Adrenal gland (tissue), 12 donors: ENCODE measurements around the gene PAWR. TPM values are rescaled to one million over a fixed set of nuclear protein-coding genes. Genes with fewer than 3 reads are reported as not detected.
"Not testable (repeated sequence)": the region's sequence is repeated elsewhere in the genome, so short reads cannot be mapped to it uniquely, and the experiment has no call there.

ENCODE experiments used
- DNase-seq, 7 donors: peaks; one replicate each; pipeline ENCODE4 v3.0.0-alpha.2; 2019 to 2020
- H3K27ac ChIP-seq, 5 donors: fragments of 200-600 bp; sonication (generic) in 4 of 5; 1 replicate in 3 of 5; 2 replicates in 2 of 5; pipeline versions ENCODE4 v1.5.1 to v1.8.0; 2016 to 2020; ENCODE audit warnings: mild to moderate bottlenecking in 1 of 5
- H3K27me3 ChIP-seq: fragments of 200-600 bp; 2 replicates; pipeline ENCODE4 v1.8.0; 2021
- H3K36me3 ChIP-seq, 2 donors: fragments of 200-600 bp; replicated peaks in 1 of 2; 1 replicate in 1 of 2; 2 replicates in 1 of 2; pipeline versions ENCODE4 v1.5.1 to v1.8.0; 2018 to 2022
- H3K4me1 ChIP-seq, 2 donors: fragments of 200-600 bp; replicated peaks in 1 of 2; 1 replicate in 1 of 2; 2 replicates in 1 of 2; pipeline versions ENCODE4 v1.5.1 to v1.8.0; 2018 to 2021
- H3K4me3 ChIP-seq, 4 donors: fragments of 200-600 bp; sonication (generic) in 3 of 4; one replicate each; pipeline ENCODE4 v1.5.1; 2016 to 2018
- H3K9me3 ChIP-seq, 3 donors: fragments of 200-600 bp; sonication (generic) in 1 of 3; replicated peaks in 1 of 3; 1 replicate in 2 of 3; 2 replicates in 1 of 3; pipeline versions ENCODE4 v1.5.1 to v1.8.0; 2016 to 2021
- CTCF ChIP-seq, 6 experiments: fragments of 450-650 bp in 4 of 6; fragments of 200-600 bp in 2 of 6; sonication (generic) in 1 of 6; IDR thresholded peaks; 1 replicate in 5 of 6; 2 replicates in 1 of 6; pipeline versions ENCODE4 v1.5.1 to v1.8.0; 2016 to 2021; ENCODE audit warnings: antibody characterized with exemption in 6 of 6, mild to moderate bottlenecking in 2 of 6, moderate library complexity in 1 of 6
- POLR2A ChIP-seq, 2 donors: fragments of 450-650 bp; IDR thresholded peaks; one replicate each; pipeline ENCODE4 v1.6.1; 2017; ENCODE audit warnings: antibody characterized with exemption in 2 of 2, mild to moderate bottlenecking in 2 of 2, moderate library complexity in 1 of 2
- WGBS, 4 donors: extraction: QIAGEN DNeasy Blood & Tissue Kit in 2 of 4; methylation state at CpG; one replicate each; pipeline versions ENCODE4 v1.1.5 to v1.1.7; 2013 to 2017; 5-methylcytosine and 5-hydroxymethylcytosine counted together
- intact Hi-C, 2 donors: fragments of 100-400 bp; cut with DNase I; formaldehyde crosslinking; loops; one replicate each; pipeline versions ENCODE4 v1.14.1 to v1.15.0; 2022 to 2023
- polyA plus RNA-seq, 3 donors: library from polyadenylated mRNA; stranded (reverse); fragments of 200-250 nt in 2 of 3; fragments of 350-450 nt in 1 of 3; fragmentation: Illumina TruSeq in 1 of 3; extraction: RNeasy Lipid Tissue Mini Kit (QIAGEN cat#74804) in 1 of 3; gene quantifications; one replicate each; pipeline ENCODE4 v1.2.3, GENCODE V29; 2013 to 2014
- total RNA-seq, 9 donors: library from RNA; depleted of rRNA in 4 of 9; stranded (reverse); fragments of >200 nt in 4 of 9; fragments of 120-200 nt in 1 of 9; fragmentation: NEBNext Ultra II Directional in 1 of 9; extraction: Animal tissue kit (Norgen Biotek cat#: 25700) in 1 of 9; gene quantifications; one replicate each; pipeline versions ENCODE4 v1.1.0 to v1.2.4, GENCODE V29; 2013 to 2023
- donor health status: healthy with polysubstance abuse.
- donor health status: Bipolar disorder and iron deficiency.
- donor health status: DM: yes; HTN: yes; CAD: no.
- donor health status: DM: no; HTN: no; CAD: no.
- donor health status: DM: no; HTN: no; CAD: no.
- donor health status: DM: yes; HTN: yes; CAD: no.

The PAWR gene
- total and polyA plus RNA-seq, 12 donors = 8.5 to 63.7 (median 24.6) TPM

DNA sequence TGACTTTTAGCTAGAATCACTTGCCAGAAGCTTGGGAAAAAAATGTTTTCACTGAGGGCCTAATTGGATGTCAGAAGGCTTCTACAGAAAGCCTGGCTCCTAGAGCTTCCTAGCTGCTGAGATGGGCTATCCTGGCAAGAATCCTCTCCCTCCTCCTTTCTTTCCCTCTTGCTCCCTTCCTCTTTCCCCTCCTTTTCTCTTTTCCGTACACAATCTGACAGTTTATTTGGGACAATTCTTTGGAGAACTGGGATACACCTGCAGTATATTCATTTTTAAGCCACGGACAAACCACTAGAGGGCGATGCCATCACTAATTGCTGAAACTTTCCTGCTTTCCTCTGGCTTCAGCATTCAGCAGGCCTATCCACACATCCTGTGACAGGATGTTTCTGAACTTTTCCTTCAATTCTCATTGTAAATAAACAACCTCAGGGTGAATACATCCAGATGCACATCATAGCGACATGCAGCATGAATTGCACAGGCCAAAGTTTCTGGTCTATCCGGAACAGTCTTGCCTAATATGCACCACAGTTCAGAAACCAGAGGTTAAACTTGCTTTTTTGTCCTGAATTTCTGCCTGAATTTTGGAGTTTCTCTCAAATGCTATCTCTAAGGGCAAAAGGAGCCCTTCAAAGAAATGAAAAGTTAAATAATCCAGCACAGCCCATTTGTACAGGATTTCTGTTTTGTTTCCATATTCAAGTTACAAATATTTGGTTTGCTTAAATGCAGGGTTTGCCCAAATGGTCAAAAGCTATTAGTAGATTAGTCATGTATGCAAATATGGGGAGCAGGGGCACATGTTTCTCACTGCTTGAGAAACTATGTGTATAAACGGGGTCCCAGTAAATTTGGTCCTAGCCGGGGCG is 142.8 kb downstream of the PAWR start:
- DNase-seq = peak; percentile 35 to 76 (median 57)

DNA sequence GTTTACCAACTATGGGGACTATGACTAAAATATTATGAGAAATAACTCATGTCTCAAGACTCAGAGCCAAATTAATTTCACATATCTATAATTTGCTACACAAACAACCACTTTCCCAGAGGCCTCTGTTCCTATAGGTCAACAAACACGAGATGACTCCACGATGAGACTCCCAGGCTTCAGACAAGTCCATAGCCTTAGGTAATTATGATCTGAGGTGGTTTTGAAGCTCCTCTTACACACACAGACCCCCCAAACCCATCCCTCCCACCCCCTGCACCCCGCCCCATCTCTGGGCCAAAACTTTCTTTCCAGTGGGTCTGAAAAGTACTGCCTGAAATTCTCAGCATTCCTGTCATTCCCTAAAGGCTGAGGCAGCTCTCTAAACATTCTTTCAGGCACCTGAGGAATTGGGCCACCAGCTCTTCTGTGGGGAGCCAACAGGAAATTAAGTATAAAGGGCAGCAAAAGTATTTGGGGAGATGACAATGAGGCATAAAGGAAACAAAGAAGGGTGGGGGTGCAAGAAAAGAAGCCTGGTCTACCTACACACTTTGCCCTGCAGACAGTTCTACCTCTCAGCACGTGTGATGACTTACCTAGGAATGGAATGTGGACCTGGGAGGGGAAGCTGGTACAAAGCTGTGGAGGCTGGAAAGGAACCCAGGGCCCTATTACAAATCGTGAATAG is 143.6 kb downstream of the PAWR start:
- Histone ChIP-seq H3K4me1 (peaks cover 0 to 5% of the 10 kb centered on the region in 2 donors), H3K4me3 (no peak overlapping the region), H3K9me3 (no peaks in the 10 kb centered on the region), H3K36me3 (no peaks in the 10 kb centered on the region), H3K27me3 (no peaks in the 10 kb centered on the region), H3K27ac (peak overlapping the region in 1 of 5 donors; percentile 47)
- no peak for DNase-seq
- 50 to 57% (median 51%) methylated on average over 5 of the region's 5 CpGs for WGBS, 4 donors
- intact Hi-C loops = loop anchor here in 1 of 2 donors (5.0 kb wide), 1 partner anchor 190 kb away; no protein-coding TSS in a partner anchor
- TF ChIP-seq POLR2A (IDR thresholded peaks at IDR 0.05) (no peak), CTCF (IDR thresholded peaks at IDR 0.05) (no peak)

More for the DNA sequence above, 142.8 kb downstream of the PAWR start:
- H3K27me3 ChIP-seq = no peaks in the 10 kb centered on the region
- H3K4me1 ChIP-seq = peaks cover 0 to 5% of the 10 kb centered on the region in 2 donors
- H3K27ac ChIP-seq = peak overlapping the region in 1 of 5 donors; percentile 47
- TF ChIP-seq POLR2A (IDR thresholded peaks at IDR 0.05) (no peak), CTCF (IDR thresholded peaks at IDR 0.05) (peak; percentile 63 to 71 (median 70))
- intact Hi-C loops = loop anchor here in 1 of 2 donors (5.0 kb wide), 1 partner anchor 189 kb away; no protein-coding TSS in a partner anchor
- peaks cover 0 to 4% of the 10 kb centered on the region in 2 donors for H3K36me3 ChIP-seq
- no peak overlapping the region for H3K4me3 ChIP-seq
- H3K9me3 ChIP-seq = no peaks in the 10 kb centered on the region
- WGBS, 4 donors = 44 to 48% (median 45%) methylated on average over 8 of the region's 8 CpGs

GRCh38 chr12:79546466-79547043 is 144.2 kb downstream of the PAWR start:
- 85 to 89% (median 87%) methylated on average over 5 of the region's 5 CpGs for WGBS, 4 donors
- Histone ChIP-seq H3K4me1 (peaks cover 0 to 5% of the 10 kb centered on the region in 2 donors), H3K27me3 (no peaks in the 10 kb centered on the region), H3K9me3 (no peaks in the 10 kb centered on the region), H3K36me3 (no peaks in the 10 kb centered on the region), H3K27ac (no peak overlapping the region), H3K4me3 (no peak overlapping the region)
- DNase-seq = no peak
- TF ChIP-seq CTCF (IDR thresholded peaks at IDR 0.05) = no peak
- TF ChIP-seq POLR2A (IDR thresholded peaks at IDR 0.05) = no peak
- intact Hi-C loops = loop anchor here in 1 of 2 donors (5.0 kb wide), 1 partner anchor 191 kb away; no protein-coding TSS in a partner anchor

- H3K9me3 ChIP-seq, H3K27me3 ChIP-seq: not testable (repeated sequence)
Observed at GRCh38 chr12:79544439-79544838, 146.3 kb downstream of the PAWR start.

More at GRCh38 chr12:79544439-79544838, 146.3 kb downstream of the PAWR start:
- H3K36me3 ChIP-seq, H3K27ac ChIP-seq, DNase-seq, H3K4me3 ChIP-seq, intact Hi-C loops, H3K4me1 ChIP-seq: not testable (repeated sequence)
- 75 to 95% (median 86%) methylated on average over 3 of the region's 3 CpGs for WGBS, 4 donors
